HFFc6 (cell line): ENCODE data around the gene SPATC1L. TPM values are rescaled to one million over a fixed set of nuclear protein-coding genes. Genes with fewer than 3 reads are reported as not detected.

Source experiments
- DNase-seq: peaks from one replicate; pipeline ENCODE4 v3.0.0-alpha.2; 2018
- H3K27ac Mint-ChIP-seq: 2 replicates; pipeline ENCODE4 v1.8.0; 2020; ENCODE audit warnings: mild to moderate bottlenecking, mixed read lengths
- H3K27me3 Mint-ChIP-seq: 2 replicates; pipeline ENCODE4 v1.8.0; 2021; ENCODE audit warnings: mild to moderate bottlenecking, moderate library complexity, mixed read lengths; ENCODE audit not compliant: insufficient read depth
- H3K36me3 Mint-ChIP-seq: 2 replicates; pipeline ENCODE4 v1.8.0; 2021; ENCODE audit warnings: low read depth, mixed read lengths
- H3K4me1 Mint-ChIP-seq: 2 replicates; pipeline ENCODE4 v1.8.0; 2020; ENCODE audit warnings: low read depth, mixed read lengths
- H3K4me3 Mint-ChIP-seq: 2 replicates; pipeline ENCODE4 v1.8.0; 2020; ENCODE audit warnings: mild to moderate bottlenecking, moderate library complexity, mixed read lengths
- H3K9me3 Mint-ChIP-seq: 2 replicates; pipeline ENCODE4 v1.8.0; 2020; ENCODE audit warnings: mild to moderate bottlenecking, mixed read lengths
- CTCF ChIP-seq: fragments of 200-600 bp; sonication (generic); IDR thresholded peaks from 2 replicates; pipeline ENCODE4 v1.5.0; 2021; ENCODE audit warnings: antibody characterized with exemption, mild to moderate bottlenecking
- total RNA-seq, 6 experiments: library from RNA; stranded (reverse); fragmentation: NEBNext Ultra II Directional; extraction: Animal tissue kit (Norgen Biotek cat#: 25700); gene quantifications; 2 replicates in 1 of 6; 3 replicates in 5 of 6; pipeline ENCODE4 v1.2.3, GENCODE V29; 2021

The SPATC1L gene
- total RNA-seq, 6 experiments from 2014 or later: 11.3 to 14.7 (median 13.1) TPM

DNA sequence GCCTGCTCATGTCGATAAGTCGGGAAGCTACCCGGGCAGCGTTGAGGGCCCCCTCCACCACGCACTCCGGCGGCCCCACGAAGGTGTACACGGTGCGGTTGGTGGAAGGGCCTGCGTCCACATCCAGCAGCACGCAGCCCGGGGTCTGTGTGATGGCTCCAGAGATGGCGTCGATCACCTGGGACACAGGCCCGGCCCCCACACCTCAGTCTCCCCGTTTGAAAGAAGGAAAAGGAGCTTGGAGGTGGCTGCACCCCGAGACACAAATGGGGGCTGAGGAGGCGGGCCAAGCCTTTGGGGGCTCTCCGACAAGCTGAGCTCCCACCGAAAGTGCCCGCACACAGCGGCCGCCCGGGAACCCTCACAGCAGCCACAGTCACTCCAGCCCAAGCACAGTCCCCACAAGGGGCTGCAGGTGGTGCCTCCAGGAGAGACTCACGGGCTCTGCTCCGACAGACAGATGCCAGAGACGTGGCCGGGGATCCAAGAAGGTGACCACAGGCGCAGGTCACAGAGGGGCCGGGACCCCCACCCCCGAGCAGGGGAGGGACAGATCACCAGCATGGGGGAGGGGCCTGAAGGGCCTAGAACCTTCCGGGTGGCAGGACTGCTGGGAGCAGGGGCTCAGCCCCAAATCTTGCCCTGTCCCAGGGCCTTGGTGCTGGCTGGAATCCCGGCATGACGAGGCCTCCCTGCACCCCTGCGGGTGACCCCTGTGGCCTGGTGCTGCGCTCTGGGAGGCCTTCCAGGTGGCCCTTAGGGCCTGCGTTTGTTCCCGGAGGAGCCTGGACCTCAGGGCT is 29.9 kb downstream of the SPATC1L start:
- no peaks in the 10 kb centered on the region for H3K9me3 Mint-ChIP-seq
- TF ChIP-seq CTCF: no peak
- H3K36me3 Mint-ChIP-seq: no peaks in the 10 kb centered on the region
- DNase-seq: no peak
- H3K4me1 Mint-ChIP-seq: no peaks in the 10 kb centered on the region
- peaks cover 2% of the 10 kb centered on the region for H3K27me3 Mint-ChIP-seq
- no peak overlapping the region for H3K27ac Mint-ChIP-seq
- no peak overlapping the region for H3K4me3 Mint-ChIP-seq

GRCh38 chr21:46153247-46154154 is 30.8 kb downstream of the SPATC1L start:
- peak; percentile 8 for DNase-seq
- H3K4me3 Mint-ChIP-seq: no peak overlapping the region
- no peaks in the 10 kb centered on the region for H3K9me3 Mint-ChIP-seq
- H3K36me3 Mint-ChIP-seq: no peaks in the 10 kb centered on the region
- no peak overlapping the region for H3K27ac Mint-ChIP-seq
- TF ChIP-seq CTCF: peak; percentile 82
- peaks cover 2% of the 10 kb centered on the region for H3K27me3 Mint-ChIP-seq
- no peaks in the 10 kb centered on the region for H3K4me1 Mint-ChIP-seq

DNA sequence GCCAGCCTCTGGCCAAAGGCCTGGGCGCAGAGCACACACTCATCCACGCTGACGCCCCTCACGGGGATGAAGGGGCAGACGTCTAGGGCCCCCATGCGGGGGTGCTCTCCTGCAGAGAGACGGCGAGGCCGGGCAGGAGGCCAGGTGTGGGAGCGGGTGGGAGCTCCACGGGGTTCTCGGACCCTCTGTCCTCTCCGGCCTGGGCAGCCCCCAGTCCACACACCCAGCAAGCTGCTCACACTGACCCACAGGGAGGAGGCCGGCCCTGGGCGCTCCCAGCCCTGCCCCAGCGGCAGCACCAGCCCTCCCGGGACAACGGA is 31.4 kb downstream of the SPATC1L start:
- H3K9me3 Mint-ChIP-seq: no peaks in the 10 kb centered on the region
- H3K27ac Mint-ChIP-seq: no peak overlapping the region
- H3K4me1 Mint-ChIP-seq: no peaks in the 10 kb centered on the region
- DNase-seq: no peak
- peaks cover 4% of the 10 kb centered on the region for H3K27me3 Mint-ChIP-seq
- no peak overlapping the region for H3K4me3 Mint-ChIP-seq
- TF ChIP-seq CTCF: no peak
- H3K36me3 Mint-ChIP-seq: no peaks in the 10 kb centered on the region

DNA sequence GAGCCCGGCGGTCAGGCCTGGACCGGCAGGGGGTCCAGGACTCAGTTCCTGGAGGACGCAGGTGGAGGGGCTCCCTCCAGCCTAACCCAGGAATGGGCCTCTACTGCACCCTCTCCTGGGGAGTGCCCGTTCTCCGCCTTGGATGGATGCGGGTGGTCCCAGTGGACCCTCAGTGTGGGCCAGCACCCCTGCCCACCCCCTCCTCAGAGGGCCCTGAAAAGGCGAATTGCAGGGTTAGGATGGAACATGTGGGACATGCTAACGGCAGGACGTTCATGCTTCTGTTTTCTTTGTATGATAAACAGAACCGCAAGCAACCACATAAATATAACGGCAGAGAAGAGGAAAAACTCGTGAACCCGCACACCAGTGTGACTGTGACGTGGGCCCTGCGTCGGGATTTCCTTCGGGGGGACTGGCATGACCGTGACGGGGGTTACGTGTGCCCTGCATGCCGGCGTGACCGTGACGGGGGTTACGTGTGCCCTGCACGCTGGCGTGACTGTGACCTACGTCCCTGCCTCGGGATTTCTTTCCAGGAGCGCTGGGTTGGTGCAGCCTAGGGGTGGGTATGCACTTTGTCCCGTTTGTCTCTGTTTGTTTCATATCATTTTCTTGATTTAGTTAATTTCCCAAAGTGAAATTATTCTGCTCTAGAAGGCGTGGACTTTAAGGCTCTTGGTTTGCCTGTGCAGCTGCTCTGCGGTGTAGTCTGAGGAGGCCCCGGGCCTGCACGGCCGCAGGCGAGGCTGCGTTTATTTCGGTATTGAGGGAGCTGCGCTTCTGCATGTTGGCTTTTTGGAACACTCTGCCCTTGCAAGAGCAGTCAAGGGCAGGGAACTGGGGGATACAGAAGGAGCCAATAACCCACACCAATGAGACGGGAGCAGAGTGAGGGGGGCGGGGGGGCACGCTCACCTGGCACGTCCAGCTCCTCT is 32.0 kb downstream of the SPATC1L start:
- DNase-seq: no peak
- no peaks in the 10 kb centered on the region for H3K4me1 Mint-ChIP-seq
- no peaks in the 10 kb centered on the region for H3K9me3 Mint-ChIP-seq
- no peak for TF ChIP-seq CTCF
- no peaks in the 10 kb centered on the region for H3K36me3 Mint-ChIP-seq
- peaks cover 7% of the 10 kb centered on the region for H3K27me3 Mint-ChIP-seq
- no peak overlapping the region for H3K27ac Mint-ChIP-seq
- no peak overlapping the region for H3K4me3 Mint-ChIP-seq

DNA sequence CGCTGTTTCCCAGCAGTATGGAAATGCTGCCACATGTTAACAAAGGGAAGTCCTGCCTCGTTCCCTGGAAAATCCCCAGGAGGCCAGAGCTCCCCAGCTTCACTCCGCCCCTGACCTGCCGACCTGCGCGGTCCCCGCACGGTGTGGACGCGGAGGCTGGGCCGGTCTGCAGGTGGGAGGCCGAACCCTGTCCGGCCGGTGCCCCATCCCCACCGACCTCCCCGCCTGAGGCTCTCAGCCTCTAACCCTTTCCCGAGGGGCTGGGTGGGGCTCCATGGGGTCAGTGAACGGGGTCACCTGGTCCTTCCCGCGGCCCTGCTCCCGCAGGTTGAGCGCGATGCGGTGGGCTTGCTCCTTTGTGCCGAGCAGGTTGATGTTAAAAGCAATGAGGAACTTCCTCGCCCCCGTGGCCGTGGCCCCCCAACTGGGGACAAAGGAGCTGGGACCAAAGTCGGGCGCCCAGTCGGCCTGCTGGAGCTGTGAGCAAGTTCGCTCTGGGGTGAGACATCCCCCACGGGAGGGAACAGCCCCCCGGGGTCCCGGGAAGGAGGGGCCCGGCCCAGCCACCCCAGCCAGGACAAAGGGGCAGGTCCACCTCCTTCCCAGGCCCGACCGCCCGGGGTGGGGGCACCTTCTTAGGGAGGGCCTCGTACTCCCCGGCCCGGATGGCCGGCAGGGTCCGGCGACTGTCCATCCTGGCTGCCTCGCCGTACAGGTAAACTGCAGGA is 32.8 kb downstream of the SPATC1L start:
- DNase-seq: no peak
- H3K27me3 Mint-ChIP-seq: peaks cover 7% of the 10 kb centered on the region
- TF ChIP-seq CTCF: no peak
- no peaks in the 10 kb centered on the region for H3K36me3 Mint-ChIP-seq
- H3K4me1 Mint-ChIP-seq: no peaks in the 10 kb centered on the region
- no peak overlapping the region for H3K4me3 Mint-ChIP-seq
- H3K27ac Mint-ChIP-seq: no peak overlapping the region
- H3K9me3 Mint-ChIP-seq: no peaks in the 10 kb centered on the region
